MM.1S (cell line): ENCODE results near the gene ARRDC1.

ENCODE experiments used
- EZH2 ChIP-seq: fragments of 300-600 bp; sonication (generic); optimal IDR thresholded peaks from 2 replicates; pipeline ENCODE3; 2017; ENCODE audit warnings: low read depth, mild to moderate bottlenecking, antibody characterized with exemption, low read length, mixed read lengths
- TF ChIP-seq, protein P1 (sequence below): fragments of 300-600 bp; sonication (generic); IDR thresholded peaks from 2 replicates; pipeline ENCODE4 v1.5.1; 2016; ENCODE audit warnings: antibody characterized with exemption, low read length, mixed read lengths

- TF ChIP-seq, protein P1, sequence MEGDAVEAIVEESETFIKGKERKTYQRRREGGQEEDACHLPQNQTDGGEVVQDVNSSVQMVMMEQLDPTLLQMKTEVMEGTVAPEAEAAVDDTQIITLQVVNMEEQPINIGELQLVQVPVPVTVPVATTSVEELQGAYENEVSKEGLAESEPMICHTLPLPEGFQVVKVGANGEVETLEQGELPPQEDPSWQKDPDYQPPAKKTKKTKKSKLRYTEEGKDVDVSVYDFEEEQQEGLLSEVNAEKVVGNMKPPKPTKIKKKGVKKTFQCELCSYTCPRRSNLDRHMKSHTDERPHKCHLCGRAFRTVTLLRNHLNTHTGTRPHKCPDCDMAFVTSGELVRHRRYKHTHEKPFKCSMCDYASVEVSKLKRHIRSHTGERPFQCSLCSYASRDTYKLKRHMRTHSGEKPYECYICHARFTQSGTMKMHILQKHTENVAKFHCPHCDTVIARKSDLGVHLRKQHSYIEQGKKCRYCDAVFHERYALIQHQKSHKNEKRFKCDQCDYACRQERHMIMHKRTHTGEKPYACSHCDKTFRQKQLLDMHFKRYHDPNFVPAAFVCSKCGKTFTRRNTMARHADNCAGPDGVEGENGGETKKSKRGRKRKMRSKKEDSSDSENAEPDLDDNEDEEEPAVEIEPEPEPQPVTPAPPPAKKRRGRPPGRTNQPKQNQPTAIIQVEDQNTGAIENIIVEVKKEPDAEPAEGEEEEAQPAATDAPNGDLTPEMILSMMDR, result no peak
- no peak for TF ChIP-seq EZH2
These were observed 54.7 kb downstream of the ARRDC1 start for GRCh38 chr9:137660144-137660543.
